Gastroesophageal sphincter (tissue), 4 donors: ENCODE data around the gene NIFK. TPM values are rescaled to one million over a fixed set of nuclear protein-coding genes. Genes with fewer than 3 reads are reported as not detected.
A peak's percentile ranks its signal among the peaks of the same experiment; 100 is the strongest.
"Not testable (repeated sequence)": the region's sequence is repeated elsewhere in the genome, so short reads cannot be mapped to it uniquely, and the experiment has no call there.

ENCODE experiments used
- ATAC-seq: fragments of 150-250 bp; one replicate; pipeline ENCODE4 v1.9.1; 2016; ENCODE audit warnings: mild to moderate bottlenecking, moderate library complexity
- H3K27ac ChIP-seq, 4 donors: fragments of 200-600 bp; sonication (generic) in 3 of 4; 1 replicate in 3 of 4; 2 replicates in 1 of 4; pipeline ENCODE4 v1.5.1; 2016 to 2019
- H3K27me3 ChIP-seq: fragments of 200-600 bp; sonication (generic); one replicate; pipeline ENCODE4 v1.5.1; 2019
- H3K36me3 ChIP-seq, 2 donors: fragments of 200-600 bp; sonication (generic); one replicate each; pipeline ENCODE4 v1.5.1; 2019; ENCODE audit warnings: control low read depth in 1 of 2
- H3K4me1 ChIP-seq, 3 donors: fragments of 200-600 bp; sonication (generic); 1 replicate in 2 of 3; 2 replicates in 1 of 3; pipeline ENCODE4 v1.5.1; 2016 to 2019; ENCODE audit warnings: control low read depth in 2 of 3
- H3K4me3 ChIP-seq, 2 donors: fragments of 200-600 bp; sonication (generic); one replicate each; pipeline ENCODE4 v1.5.1; 2019; ENCODE audit warnings: mild to moderate bottlenecking in 1 of 2, moderate library complexity in 1 of 2
- H3K9me3 ChIP-seq, 3 donors: fragments of 200-600 bp; sonication (generic); one replicate each; pipeline ENCODE4 v1.5.1; 2017 to 2019; ENCODE audit warnings: control low read depth in 2 of 3
- CTCF ChIP-seq, 4 experiments: fragments of 200-600 bp in 2 of 4; fragments of 450-650 bp in 2 of 4; sonication (generic) in 1 of 4; IDR thresholded peaks; one replicate each; pipeline ENCODE4 v1.5.1; 2017 to 2019; ENCODE audit warnings: antibody characterized with exemption in 4 of 4, mild to moderate bottlenecking in 2 of 4, moderate library complexity in 2 of 4
- EP300 ChIP-seq: sonication (generic); formaldehyde crosslinking; IDR thresholded peaks from one replicate; pipeline ENCODE4 v1.6.1; 2017; ENCODE audit warnings: antibody characterized with exemption, mild to moderate bottlenecking
- POLR2A ChIP-seq, 2 donors: fragments of 450-650 bp; IDR thresholded peaks; one replicate each; pipeline ENCODE4 v1.6.1; 2017; ENCODE audit warnings: antibody characterized with exemption in 2 of 2, mild to moderate bottlenecking in 2 of 2, moderate library complexity in 1 of 2
- POLR2AphosphoS5 ChIP-seq: sonication (generic); formaldehyde crosslinking; IDR thresholded peaks from one replicate; pipeline ENCODE4 v1.6.1; 2017; ENCODE audit warnings: antibody characterized with exemption
- WGBS, 2 donors: methylation state at CpG; one replicate each; pipeline ENCODE4 v1.1.5; 2018; ENCODE audit warnings: low coverage in 1 of 2; 5-methylcytosine and 5-hydroxymethylcytosine counted together
- total RNA-seq, 4 donors: library from RNA; depleted of rRNA; stranded (reverse); fragments of >200 nt; gene quantifications; one replicate each; pipeline ENCODE4 v1.1.0, GENCODE V29; 2016

Gene NIFK
- total RNA-seq, 4 donors from 2014 or later, result 16.2 to 92.7 (median 46.7) TPM

GRCh38 chr2:121746071-121746578 is 9.4 kb upstream of the NIFK start:
- Histone ChIP-seq H3K4me1 (no peaks in the 10 kb centered on the region), H3K36me3 (no peaks in the 10 kb centered on the region), H3K27ac (no peak overlapping the region), H3K9me3 (no peaks in the 10 kb centered on the region), H3K27me3 (no peaks in the 10 kb centered on the region), H3K4me3 (no peak overlapping the region)
- TF ChIP-seq POLR2AphosphoS5, result no peak
- TF ChIP-seq EP300, result no peak
- TF ChIP-seq CTCF (IDR thresholded peaks at IDR 0.05), result no peak
- TF ChIP-seq POLR2A (IDR thresholded peaks at IDR 0.05), result no peak
- no peak for ATAC-seq
- 52 to 60% methylated on average over 1 to 6 of the region's 6 CpGs for WGBS, 2 donors

DNA sequence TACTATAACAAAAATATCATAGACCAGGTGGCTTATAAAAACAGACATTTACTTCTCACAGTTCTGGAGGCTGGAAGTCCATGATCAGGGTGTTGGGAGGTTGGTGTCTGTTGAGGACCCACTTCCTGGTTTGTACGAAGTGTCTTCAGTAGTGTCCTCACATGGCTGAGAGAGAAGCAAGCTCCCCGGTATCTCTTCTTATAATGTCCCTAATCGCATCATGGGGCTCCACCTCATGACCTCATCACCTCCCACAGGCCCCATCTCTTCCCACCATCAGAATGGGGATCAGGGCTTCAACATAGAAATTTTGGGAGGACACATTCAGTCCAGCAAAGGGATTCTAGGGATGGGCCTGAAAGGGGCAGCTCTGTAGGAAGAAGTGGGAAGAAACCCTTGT is 4.8 kb upstream of the NIFK start:
- H3K4me3 ChIP-seq, result no peak overlapping the region
- peaks cover 0 to 8% (median 0%) of the 10 kb centered on the region in 3 donors for H3K4me1 ChIP-seq
- WGBS, 2 donors, result 100% methylated on average over 1 of the region's 3 CpGs; no CpG with 5 or more reads in 1 of the 2 donors
- H3K27me3 ChIP-seq, result no peaks in the 10 kb centered on the region
- no peak overlapping the region for H3K27ac ChIP-seq
- H3K36me3 ChIP-seq, result no peaks in the 10 kb centered on the region
- no peaks in the 10 kb centered on the region for H3K9me3 ChIP-seq
- no peak for ATAC-seq
- no peak for TF ChIP-seq POLR2A (IDR thresholded peaks at IDR 0.05)
- no peak for TF ChIP-seq CTCF (IDR thresholded peaks at IDR 0.05)
- no peak for TF ChIP-seq POLR2AphosphoS5
- no peak for TF ChIP-seq EP300

- no peak for TF ChIP-seq POLR2A (IDR thresholded peaks at IDR 0.05)
- no peak for TF ChIP-seq POLR2AphosphoS5
- no peak for TF ChIP-seq CTCF (IDR thresholded peaks at IDR 0.05)
- Histone ChIP-seq H3K9me3 (no peaks in the 10 kb centered on the region), H3K4me3 (no peak overlapping the region), H3K27me3 (no peaks in the 10 kb centered on the region), H3K4me1 (peaks cover 0 to 11% (median 0%) of the 10 kb centered on the region in 3 donors), H3K36me3 (no peaks in the 10 kb centered on the region), H3K27ac (no peak overlapping the region)
- WGBS, 2 donors, result 83% methylated on average over 1 of the region's 6 CpGs; no CpG with 5 or more reads in 1 of the 2 donors
- ATAC-seq, result no peak
Measured at GRCh38 chr2:121740973-121741372, 4.3 kb upstream of the NIFK start.

GRCh38 chr2:121736140-121736461 is 574 bp downstream of the NIFK start:
- peaks cover 0 to 41% of the 10 kb centered on the region in 2 donors for H3K36me3 ChIP-seq
- 0 to 1% methylated on average over 2 to 8 of the region's 8 CpGs for WGBS, 2 donors
- H3K27me3 ChIP-seq, result no peaks in the 10 kb centered on the region
- TF ChIP-seq EP300 (no peak), POLR2A (IDR thresholded peaks at IDR 0.05) (no peak), POLR2AphosphoS5 (no peak), CTCF (IDR thresholded peaks at IDR 0.05) (no peak)
- peak overlapping the region; percentile 70 to 91 for H3K4me3 ChIP-seq
- ATAC-seq, result no peak
- H3K4me1 ChIP-seq, result peaks cover 0 to 31% (median 4%) of the 10 kb centered on the region in 3 donors
- no peaks in the 10 kb centered on the region for H3K9me3 ChIP-seq
- H3K27ac ChIP-seq, result peak overlapping the region; percentile 44 to 87 (median 84)

DNA sequence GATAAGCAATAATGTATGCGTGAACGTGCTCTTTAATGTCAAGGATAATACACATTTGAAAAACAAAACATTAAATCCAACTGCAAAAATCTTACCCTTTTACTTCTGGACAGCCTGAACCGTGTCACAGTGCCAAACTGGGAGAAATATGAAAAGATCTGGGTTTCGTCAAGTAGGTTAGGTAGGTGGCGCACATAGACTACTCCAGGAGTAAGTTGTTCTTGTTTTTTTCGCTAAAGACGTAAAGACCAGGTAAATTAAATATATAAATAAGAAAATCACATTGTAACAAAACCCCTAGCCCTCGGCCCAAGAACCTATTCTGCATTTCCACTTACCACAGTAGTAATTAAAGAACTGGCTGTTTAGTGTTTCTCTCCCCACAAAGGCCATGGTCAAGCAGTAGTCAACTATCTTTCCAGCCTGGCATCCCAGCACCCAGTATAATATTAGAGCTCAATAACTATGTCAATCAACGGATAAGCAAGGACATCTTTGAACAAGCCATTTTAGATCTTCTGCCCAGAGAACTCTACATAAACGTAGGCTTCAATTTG is 1.1 kb downstream of the NIFK start:
- H3K27ac ChIP-seq, result peak overlapping the region in 3 of 4 donors; percentile 81 to 87 (median 86)
- TF ChIP-seq POLR2A (IDR thresholded peaks at IDR 0.05) (no peak), EP300 (no peak), CTCF (IDR thresholded peaks at IDR 0.05) (no peak), POLR2AphosphoS5 (no peak)
- no peaks in the 10 kb centered on the region for H3K9me3 ChIP-seq
- ATAC-seq, result no peak
- H3K27me3 ChIP-seq, result no peaks in the 10 kb centered on the region
- peaks cover 0 to 46% of the 10 kb centered on the region in 2 donors for H3K36me3 ChIP-seq
- H3K4me1 ChIP-seq, result peaks cover 0 to 31% (median 4%) of the 10 kb centered on the region in 3 donors
- peak overlapping the region; percentile 70 to 91 for H3K4me3 ChIP-seq
- WGBS, 2 donors, result 19 to 24% methylated on average over 10 of the region's 10 CpGs

DNA sequence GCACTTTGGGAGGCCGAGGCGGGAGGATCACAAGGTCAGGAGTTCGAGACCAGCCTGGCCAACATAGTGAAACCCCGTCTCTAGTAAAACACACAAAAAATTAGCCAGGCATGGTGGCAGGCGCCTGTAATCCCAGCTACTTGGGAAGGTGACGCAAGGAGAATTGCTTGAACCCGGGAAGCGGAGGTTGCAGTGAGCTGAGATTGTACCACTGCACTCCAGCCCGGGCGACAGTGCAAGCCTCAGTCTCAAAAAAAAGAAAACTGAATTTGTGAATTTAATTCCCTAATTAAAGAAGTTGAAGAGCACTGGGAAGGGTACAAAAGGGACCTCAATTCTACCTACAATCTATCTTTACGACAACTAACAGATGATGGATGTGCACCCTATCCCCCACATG is 2.1 kb downstream of the NIFK start:
- not testable (repeated sequence) for H3K27me3 ChIP-seq, H3K4me3 ChIP-seq, H3K27ac ChIP-seq, H3K9me3 ChIP-seq, ATAC-seq
- H3K36me3 ChIP-seq, result peaks cover 0 to 57% of the 10 kb centered on the region in 2 donors
- peaks cover 0 to 31% (median 4%) of the 10 kb centered on the region in 3 donors for H3K4me1 ChIP-seq
- 90 to 93% methylated on average over 5 to 9 of the region's 11 CpGs for WGBS, 2 donors
